Upper lobe of right lung (tissue), 1 donor: ENCODE data around the gene ALK. TPM values are rescaled to one million over a fixed set of nuclear protein-coding genes. Genes with fewer than 3 reads are reported as not detected.
A peak's percentile ranks its signal among the peaks of the same experiment; 100 is the strongest.

Experiments
- ATAC-seq: fragments of 200-7000 bp; cut with Tn5 transposase; one replicate; pipeline ENCODE4 v1.9.1; 2020; ENCODE audit warnings: mild to moderate bottlenecking, moderate library complexity
- DNase-seq: peaks from one replicate; pipeline ENCODE4 v3.0.0-alpha.2; 2020
- H3K27ac ChIP-seq: fragments of 200-600 bp; one replicate; pipeline ENCODE4 v1.8.0; 2022
- H3K27me3 ChIP-seq: fragments of 200-600 bp; one replicate; pipeline ENCODE4 v1.8.0; 2022; ENCODE audit warnings: mild to moderate bottlenecking
- H3K36me3 ChIP-seq: fragments of 200-600 bp; one replicate; pipeline ENCODE4 v1.8.0; 2022
- H3K4me1 ChIP-seq: fragments of 200-600 bp; one replicate; pipeline ENCODE4 v1.8.0; 2022
- H3K4me3 ChIP-seq: fragments of 200-600 bp; one replicate; pipeline ENCODE4 v1.8.0; 2022; ENCODE audit warnings: mild to moderate bottlenecking
- H3K9me3 ChIP-seq: fragments of 200-600 bp; one replicate; pipeline ENCODE4 v1.8.0; 2022
- intact Hi-C: fragments of 100-400 bp; cut with DNase I; formaldehyde crosslinking; loops from one replicate; pipeline ENCODE4 v1.11.0; 2022
- total RNA-seq: library from RNA; stranded (reverse); fragmentation: NEBNext Ultra II Directional; extraction: Animal tissue kit (Norgen Biotek cat#: 25700); gene quantifications from one replicate; pipeline ENCODE4 v1.2.1, GENCODE V29; 2021
- TF ChIP-seq, protein P1 (sequence below): fragments of 200-600 bp; IDR thresholded peaks from one replicate; pipeline ENCODE4 v1.8.0; 2022; ENCODE audit warnings: antibody characterized with exemption
- donor health status: DM: no; HTN: yes; CAD: no; lungs with severe emphysema.

ALK gene
- total RNA-seq, 1 donor from 2014 or later: not detected

DNA sequence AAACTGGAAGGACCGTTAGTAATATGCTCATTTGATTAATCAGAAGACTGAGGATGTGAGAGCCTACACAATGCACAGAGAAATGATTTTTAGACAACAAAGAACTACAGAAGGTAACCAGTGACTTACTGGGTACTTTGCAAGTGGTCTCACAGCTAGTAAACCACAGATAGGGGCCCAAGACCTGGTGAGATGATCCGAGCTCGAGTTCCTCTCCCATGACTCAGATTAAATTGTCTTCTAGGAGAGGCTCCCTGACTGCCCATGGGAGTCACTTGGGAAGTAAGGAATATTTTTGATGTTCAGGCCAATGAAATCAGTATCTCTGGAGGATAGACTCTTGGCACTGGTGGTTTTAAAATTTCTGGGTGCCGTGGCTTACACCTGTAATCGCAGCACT lies 586.0 kb downstream of the ALK start:
- no peak overlapping the region for H3K27ac ChIP-seq
- no peaks in the 10 kb centered on the region for H3K4me1 ChIP-seq
- DNase-seq: no peak
- H3K4me3 ChIP-seq: no peak overlapping the region
- H3K36me3 ChIP-seq: no peaks in the 10 kb centered on the region
- intact Hi-C loops: no loop called here
- H3K9me3 ChIP-seq: no peaks in the 10 kb centered on the region
- TF ChIP-seq, protein P1, sequence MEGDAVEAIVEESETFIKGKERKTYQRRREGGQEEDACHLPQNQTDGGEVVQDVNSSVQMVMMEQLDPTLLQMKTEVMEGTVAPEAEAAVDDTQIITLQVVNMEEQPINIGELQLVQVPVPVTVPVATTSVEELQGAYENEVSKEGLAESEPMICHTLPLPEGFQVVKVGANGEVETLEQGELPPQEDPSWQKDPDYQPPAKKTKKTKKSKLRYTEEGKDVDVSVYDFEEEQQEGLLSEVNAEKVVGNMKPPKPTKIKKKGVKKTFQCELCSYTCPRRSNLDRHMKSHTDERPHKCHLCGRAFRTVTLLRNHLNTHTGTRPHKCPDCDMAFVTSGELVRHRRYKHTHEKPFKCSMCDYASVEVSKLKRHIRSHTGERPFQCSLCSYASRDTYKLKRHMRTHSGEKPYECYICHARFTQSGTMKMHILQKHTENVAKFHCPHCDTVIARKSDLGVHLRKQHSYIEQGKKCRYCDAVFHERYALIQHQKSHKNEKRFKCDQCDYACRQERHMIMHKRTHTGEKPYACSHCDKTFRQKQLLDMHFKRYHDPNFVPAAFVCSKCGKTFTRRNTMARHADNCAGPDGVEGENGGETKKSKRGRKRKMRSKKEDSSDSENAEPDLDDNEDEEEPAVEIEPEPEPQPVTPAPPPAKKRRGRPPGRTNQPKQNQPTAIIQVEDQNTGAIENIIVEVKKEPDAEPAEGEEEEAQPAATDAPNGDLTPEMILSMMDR: no peak
- H3K27me3 ChIP-seq: no peaks in the 10 kb centered on the region
- no peak for ATAC-seq

DNA sequence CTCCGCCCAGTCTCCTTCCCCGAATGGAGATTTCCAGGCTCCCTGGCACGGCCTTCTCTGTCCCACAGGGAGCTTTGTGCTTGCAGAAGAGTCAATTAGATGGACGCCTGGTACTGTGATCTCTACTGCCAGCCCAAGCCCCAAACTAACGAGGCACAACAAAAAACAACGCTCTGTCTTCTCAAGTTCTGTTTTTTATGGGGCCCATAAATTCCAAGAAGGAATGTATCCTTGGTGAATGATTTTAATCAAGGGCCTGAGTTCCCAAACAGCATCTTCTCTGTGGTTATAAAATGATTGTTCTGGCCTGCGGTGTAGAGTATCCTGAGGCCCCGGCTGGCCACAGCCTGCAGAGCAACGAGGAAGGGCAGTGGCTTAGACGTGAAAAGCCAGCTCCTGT lies 586.7 kb downstream of the ALK start:
- intact Hi-C loops: no loop called here
- no peak for DNase-seq
- no peak for ATAC-seq

GRCh38 chr2:29332540-29332939 lies 588.8 kb downstream of the ALK start:
- Histone ChIP-seq H3K27me3 (no peaks in the 10 kb centered on the region), H3K9me3 (no peaks in the 10 kb centered on the region), H3K27ac (no peak overlapping the region), H3K36me3 (no peaks in the 10 kb centered on the region), H3K4me1 (no peaks in the 10 kb centered on the region), H3K4me3 (no peak overlapping the region)
- intact Hi-C loops: no loop called here
- ATAC-seq (no peak), DNase-seq (no peak)
- TF ChIP-seq, protein P1: no peak

More for the DNA sequence above, 586.7 kb downstream of the ALK start:
- Histone ChIP-seq H3K27me3 (no peaks in the 10 kb centered on the region), H3K4me1 (no peaks in the 10 kb centered on the region), H3K27ac (no peak overlapping the region), H3K9me3 (no peaks in the 10 kb centered on the region), H3K36me3 (no peaks in the 10 kb centered on the region), H3K4me3 (no peak overlapping the region)
- TF ChIP-seq, protein P1: no peak

DNA sequence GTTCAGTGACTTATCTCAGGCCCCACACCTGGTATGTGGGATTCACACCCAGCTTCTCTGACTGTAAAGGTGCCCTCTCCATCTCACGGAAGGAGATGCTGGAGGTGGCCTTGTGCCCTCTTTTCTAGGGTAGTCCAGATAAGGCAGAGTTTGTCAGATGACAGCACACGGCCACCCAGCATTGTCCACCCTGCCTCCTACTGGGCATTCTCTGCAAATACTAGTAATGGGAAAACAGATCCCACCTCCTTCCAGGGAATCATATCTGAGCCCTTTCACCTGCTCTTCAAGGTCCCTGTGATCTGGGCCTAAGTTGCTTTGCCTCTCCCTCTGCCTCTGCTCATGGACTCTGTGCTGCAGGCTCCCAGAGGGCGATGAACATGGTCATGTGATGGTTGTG lies 591.5 kb downstream of the ALK start:
- H3K4me3 ChIP-seq: no peak overlapping the region
- no peak overlapping the region for H3K27ac ChIP-seq
- TF ChIP-seq, protein P1: peak; percentile 14
- H3K27me3 ChIP-seq: no peaks in the 10 kb centered on the region
- ATAC-seq (peak; percentile 51), DNase-seq (no peak)
- no peaks in the 10 kb centered on the region for H3K9me3 ChIP-seq
- intact Hi-C loops: no loop called here
- H3K4me1 ChIP-seq: no peaks in the 10 kb centered on the region
- H3K36me3 ChIP-seq: no peaks in the 10 kb centered on the region

DNA sequence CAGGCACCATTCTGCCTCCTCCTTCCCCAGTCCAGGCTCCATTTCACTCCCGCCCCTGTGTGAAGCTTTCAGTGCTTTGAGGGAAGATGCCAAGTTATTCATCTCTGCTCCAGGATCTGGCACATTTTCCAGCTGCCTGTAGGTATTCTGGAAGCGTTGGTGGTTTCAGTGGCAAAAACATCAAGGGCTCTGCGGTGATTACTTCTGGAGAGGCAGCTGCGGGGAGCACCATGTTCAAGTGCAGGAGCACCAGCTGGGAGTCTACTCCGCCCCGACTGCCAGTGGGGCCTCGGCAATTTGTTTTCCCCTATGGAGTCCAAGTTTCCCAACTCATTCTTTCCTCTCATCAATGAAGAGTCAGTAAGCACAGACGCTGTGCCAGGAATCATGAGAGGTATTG lies 594.5 kb downstream of the ALK start:
- H3K9me3 ChIP-seq: no peaks in the 10 kb centered on the region
- DNase-seq (no peak), ATAC-seq (no peak)
- no peaks in the 10 kb centered on the region for H3K4me1 ChIP-seq
- no peaks in the 10 kb centered on the region for H3K27me3 ChIP-seq
- TF ChIP-seq, protein P1: no peak
- no peak overlapping the region for H3K4me3 ChIP-seq
- intact Hi-C loops: no loop called here
- no peaks in the 10 kb centered on the region for H3K36me3 ChIP-seq
- H3K27ac ChIP-seq: no peak overlapping the region

- peaks cover 4% of the 10 kb centered on the region for H3K27me3 ChIP-seq
- DNase-seq: no peak
- no peaks in the 10 kb centered on the region for H3K9me3 ChIP-seq
- ATAC-seq: no peak
- no peaks in the 10 kb centered on the region for H3K4me1 ChIP-seq
- H3K36me3 ChIP-seq: no peaks in the 10 kb centered on the region
- H3K27ac ChIP-seq: no peak overlapping the region
- intact Hi-C loops: no loop called here
- TF ChIP-seq, protein P1: no peak
- no peak overlapping the region for H3K4me3 ChIP-seq
Observed at GRCh38 chr2:29325544-29325943, 595.8 kb downstream of the ALK start.
